ENCODE measurements around the gene MSH3. TPM values are rescaled to one million over a fixed set of nuclear protein-coding genes. Genes with fewer than 3 reads are reported as not detected.
"Not testable (repeated sequence)": the region's sequence is repeated elsewhere in the genome, so short reads cannot be mapped to it uniquely, and the experiment has no call there.

Gene MSH3
- total and polyA plus RNA-seq, 5 donors from 2014 or later: 11.2 to 17.3 (median 13.3) TPM

- Histone ChIP-seq H3K4me1 (ENCODE audit: control insufficient read depth, insufficient read depth, low read length, poor library complexity, severe bottlenecking) (no peaks in the 10 kb centered on the region), H3K27me3 (ENCODE audit: control insufficient read depth, insufficient read depth, low read length) (no peaks in the 10 kb centered on the region), H3K4me3 (ENCODE audit: low read depth, low read length) (no peak overlapping the region), H3K27ac (ENCODE audit: insufficient read depth, low read length, poor library complexity, severe bottlenecking) (no peak overlapping the region), H3K9me3 (ENCODE audit: control insufficient read depth in 2 of 2, low read length in 2 of 2) (peaks cover 8 to 10% of the 10 kb centered on the region in 2 experiments), H3K36me3 (ENCODE audit: control insufficient read depth, insufficient read depth, low read length) (peaks cover 20% of the 10 kb centered on the region)
- Mint-ChIP-seq H3K4me3 (no peak overlapping the region), H3K4me1 (peaks cover 12 to 19% (median 13%) of the 10 kb centered on the region in 4 donors), H3K9me3 (peaks cover 0 to 8% (median 4%) of the 10 kb centered on the region in 7 donors), H3K27ac (no peak overlapping the region), H3K36me3 (peaks cover 61% of the 10 kb centered on the region), H3K27me3 (no peaks in the 10 kb centered on the region)
- DNase-seq (no peak), ATAC-seq (ENCODE audit: low read depth in 2 of 2) (no peak)
Measured at GRCh38 chr5:80722916-80723315, 68.5 kb downstream of the MSH3 start.

- Histone ChIP-seq H3K9me3 (ENCODE audit: control insufficient read depth in 2 of 2, low read length in 2 of 2) (peaks cover 0 to 1% of the 10 kb centered on the region in 2 experiments), H3K36me3 (ENCODE audit: control insufficient read depth, insufficient read depth, low read length) (peaks cover 26% of the 10 kb centered on the region), H3K27ac (ENCODE audit: insufficient read depth, low read length, poor library complexity, severe bottlenecking) (no peak overlapping the region), H3K4me1 (ENCODE audit: control insufficient read depth, insufficient read depth, low read length, poor library complexity, severe bottlenecking) (no peaks in the 10 kb centered on the region), H3K27me3 (ENCODE audit: control insufficient read depth, insufficient read depth, low read length) (no peaks in the 10 kb centered on the region), H3K4me3 (ENCODE audit: low read depth, low read length) (no peak overlapping the region)
- Mint-ChIP-seq H3K27me3 (no peaks in the 10 kb centered on the region), H3K36me3 (peaks cover 61% of the 10 kb centered on the region), H3K27ac (no peak overlapping the region), H3K4me1 (peaks cover 6 to 18% (median 8%) of the 10 kb centered on the region in 4 donors), H3K4me3 (no peak overlapping the region), H3K9me3 (peaks cover 0 to 5% (median 0%) of the 10 kb centered on the region in 7 donors)
- DNase-seq: no peak
- no peak for ATAC-seq (ENCODE audit: low read depth in 2 of 2)
Measured at GRCh38 chr5:80725446-80725845, 71.0 kb downstream of the MSH3 start.

GRCh38 chr5:80736730-80737129 is 82.3 kb downstream of the MSH3 start:
- peaks cover 36% of the 10 kb centered on the region for H3K36me3 Mint-ChIP-seq
- H3K9me3 Mint-ChIP-seq: no peaks in the 10 kb centered on the region

GRCh38 chr5:80738466-80738865 is 84.0 kb downstream of the MSH3 start:
- Histone ChIP-seq H3K4me1 (ENCODE audit: control insufficient read depth, insufficient read depth, low read length, poor library complexity, severe bottlenecking) (peaks cover 30% of the 10 kb centered on the region), H3K27ac (ENCODE audit: insufficient read depth, low read length, poor library complexity, severe bottlenecking) (peak overlapping the region; percentile 23), H3K36me3 (ENCODE audit: control insufficient read depth, insufficient read depth, low read length) (no peaks in the 10 kb centered on the region), H3K9me3 (ENCODE audit: control insufficient read depth in 2 of 2, low read length in 2 of 2) (no peaks in the 10 kb centered on the region), H3K27me3 (ENCODE audit: control insufficient read depth, insufficient read depth, low read length) (no peaks in the 10 kb centered on the region), H3K4me3 (ENCODE audit: low read depth, low read length) (no peak overlapping the region)
- peaks cover 26 to 48% (median 41%) of the 10 kb centered on the region in 4 donors for H3K4me1 Mint-ChIP-seq
- DNase-seq (no peak), ATAC-seq (ENCODE audit: low read depth in 2 of 2) (no peak)
- H3K9me3 Mint-ChIP-seq: no peaks in the 10 kb centered on the region
- H3K27ac Mint-ChIP-seq: peak overlapping the region in 2 of 3 donors; percentile 33 to 63
- H3K36me3 Mint-ChIP-seq: peaks cover 33% of the 10 kb centered on the region
- peak overlapping the region in 2 of 4 donors; percentile 11 to 20 for H3K4me3 Mint-ChIP-seq
- no peaks in the 10 kb centered on the region for H3K27me3 Mint-ChIP-seq

More at GRCh38 chr5:80736730-80737129, 82.3 kb downstream of the MSH3 start:
- no peak for ATAC-seq (ENCODE audit: low read depth in 2 of 2)
- Histone ChIP-seq H3K27me3 (ENCODE audit: control insufficient read depth, insufficient read depth, low read length) (no peaks in the 10 kb centered on the region), H3K27ac (ENCODE audit: insufficient read depth, low read length, poor library complexity, severe bottlenecking) (no peak overlapping the region), H3K9me3 (ENCODE audit: control insufficient read depth in 2 of 2, low read length in 2 of 2) (no peaks in the 10 kb centered on the region), H3K36me3 (ENCODE audit: control insufficient read depth, insufficient read depth, low read length) (no peaks in the 10 kb centered on the region), H3K4me1 (ENCODE audit: control insufficient read depth, insufficient read depth, low read length, poor library complexity, severe bottlenecking) (peaks cover 24% of the 10 kb centered on the region), H3K4me3 (ENCODE audit: low read depth, low read length) (no peak overlapping the region)
- H3K4me3 Mint-ChIP-seq: no peak overlapping the region
- H3K4me1 Mint-ChIP-seq: peaks cover 26 to 47% (median 39%) of the 10 kb centered on the region in 4 donors
- no peak overlapping the region for H3K27ac Mint-ChIP-seq
- no peak for DNase-seq
- no peaks in the 10 kb centered on the region for H3K27me3 Mint-ChIP-seq

GRCh38 chr5:80739057-80739456 is 84.6 kb downstream of the MSH3 start:
- no peak for DNase-seq
- Histone ChIP-seq H3K27ac (ENCODE audit: insufficient read depth, low read length, poor library complexity, severe bottlenecking) (no peak overlapping the region), H3K4me1 (ENCODE audit: control insufficient read depth, insufficient read depth, low read length, poor library complexity, severe bottlenecking) (peaks cover 30% of the 10 kb centered on the region), H3K27me3 (ENCODE audit: control insufficient read depth, insufficient read depth, low read length) (no peaks in the 10 kb centered on the region), H3K4me3 (ENCODE audit: low read depth, low read length) (no peak overlapping the region), H3K9me3 (ENCODE audit: control insufficient read depth in 2 of 2, low read length in 2 of 2) (no peaks in the 10 kb centered on the region), H3K36me3 (ENCODE audit: control insufficient read depth, insufficient read depth, low read length) (no peaks in the 10 kb centered on the region)
- Mint-ChIP-seq H3K4me1 (peaks cover 26 to 48% (median 41%) of the 10 kb centered on the region in 4 donors), H3K36me3 (peaks cover 34% of the 10 kb centered on the region), H3K9me3 (no peaks in the 10 kb centered on the region), H3K27me3 (no peaks in the 10 kb centered on the region), H3K4me3 (peak overlapping the region in 1 of 4 donors; percentile 6), H3K27ac (peak overlapping the region; percentile 43 to 69 (median 63))
- no peak for ATAC-seq (ENCODE audit: low read depth in 2 of 2)

GRCh38 chr5:80739496-80739895 is 85.0 kb downstream of the MSH3 start:
- peak overlapping the region; percentile 43 to 69 (median 63) for H3K27ac Mint-ChIP-seq
- H3K27me3 Mint-ChIP-seq: no peaks in the 10 kb centered on the region
- H3K36me3 Mint-ChIP-seq: peaks cover 36% of the 10 kb centered on the region
- Histone ChIP-seq H3K4me1 (ENCODE audit: control insufficient read depth, insufficient read depth, low read length, poor library complexity, severe bottlenecking) (peaks cover 30% of the 10 kb centered on the region), H3K4me3 (ENCODE audit: low read depth, low read length) (no peak overlapping the region), H3K27me3 (ENCODE audit: control insufficient read depth, insufficient read depth, low read length) (no peaks in the 10 kb centered on the region), H3K9me3 (ENCODE audit: control insufficient read depth in 2 of 2, low read length in 2 of 2) (no peaks in the 10 kb centered on the region), H3K27ac (ENCODE audit: insufficient read depth, low read length, poor library complexity, severe bottlenecking) (no peak overlapping the region), H3K36me3 (ENCODE audit: control insufficient read depth, insufficient read depth, low read length) (no peaks in the 10 kb centered on the region)
- no peak for ATAC-seq (ENCODE audit: low read depth in 2 of 2)
- peaks cover 26 to 48% (median 42%) of the 10 kb centered on the region in 4 donors for H3K4me1 Mint-ChIP-seq
- peak overlapping the region in 1 of 4 donors; percentile 6 for H3K4me3 Mint-ChIP-seq
- no peaks in the 10 kb centered on the region for H3K9me3 Mint-ChIP-seq
- no peak for DNase-seq

- H3K36me3 Mint-ChIP-seq: peaks cover 36% of the 10 kb centered on the region
- peak overlapping the region in 1 of 4 donors; percentile 36 for H3K4me3 Mint-ChIP-seq
- ATAC-seq (ENCODE audit: low read depth in 2 of 2) (no peak), DNase-seq (no peak)
- Histone ChIP-seq H3K27ac (ENCODE audit: insufficient read depth, low read length, poor library complexity, severe bottlenecking) (no peak overlapping the region), H3K36me3 (ENCODE audit: control insufficient read depth, insufficient read depth, low read length) (no peaks in the 10 kb centered on the region), H3K27me3 (ENCODE audit: control insufficient read depth, insufficient read depth, low read length) (no peaks in the 10 kb centered on the region), H3K4me3 (ENCODE audit: low read depth, low read length) (no peak overlapping the region), H3K4me1 (ENCODE audit: control insufficient read depth, insufficient read depth, low read length, poor library complexity, severe bottlenecking) (peaks cover 30% of the 10 kb centered on the region), H3K9me3 (ENCODE audit: control insufficient read depth in 2 of 2, low read length in 2 of 2) (no peaks in the 10 kb centered on the region)
- no peaks in the 10 kb centered on the region for H3K27me3 Mint-ChIP-seq
- peaks cover 29 to 48% (median 42%) of the 10 kb centered on the region in 4 donors for H3K4me1 Mint-ChIP-seq
- no peaks in the 10 kb centered on the region for H3K9me3 Mint-ChIP-seq
- H3K27ac Mint-ChIP-seq: peak overlapping the region in 2 of 3 donors; percentile 61 to 69
Measured at GRCh38 chr5:80739898-80740297, 85.4 kb downstream of the MSH3 start.

GRCh38 chr5:80740488-80740887 is 86.0 kb downstream of the MSH3 start:
- H3K27ac ChIP-seq (ENCODE audit: insufficient read depth, low read length, poor library complexity, severe bottlenecking): not testable (repeated sequence)

More at GRCh38 chr5:80740488-80740887, 86.0 kb downstream of the MSH3 start:
- DNase-seq; H3K36me3 ChIP-seq (ENCODE audit: control insufficient read depth, insufficient read depth, low read length); ATAC-seq (ENCODE audit: low read depth in 2 of 2); H3K9me3 Mint-ChIP-seq; H3K9me3 ChIP-seq (ENCODE audit: control insufficient read depth in 2 of 2, low read length in 2 of 2); H3K4me3 ChIP-seq (ENCODE audit: low read depth, low read length); H3K27me3 Mint-ChIP-seq; H3K27me3 ChIP-seq (ENCODE audit: control insufficient read depth, insufficient read depth, low read length): not testable (repeated sequence)
- H3K4me1 ChIP-seq (ENCODE audit: control insufficient read depth, insufficient read depth, low read length, poor library complexity, severe bottlenecking): peaks cover 30% of the 10 kb centered on the region
- peaks cover 37% of the 10 kb centered on the region for H3K36me3 Mint-ChIP-seq
- peak overlapping the region in 2 of 3 donors; percentile 61 to 85 for H3K27ac Mint-ChIP-seq
- peaks cover 29 to 48% (median 42%) of the 10 kb centered on the region in 4 donors for H3K4me1 Mint-ChIP-seq
- peak overlapping the region in 3 of 4 donors; percentile 21 to 71 (median 36) for H3K4me3 Mint-ChIP-seq
